H1 (cell line): ENCODE measurements around the gene TBC1D4. TPM values are rescaled to one million over a fixed set of nuclear protein-coding genes. Genes with fewer than 3 reads are reported as not detected.

Experiments used
- ATF3 ChIP-seq: IDR thresholded peaks from 2 replicates; pipeline ENCODE4 v1.6.1; 2011; ENCODE audit warnings: low read depth, mild to moderate bottlenecking, low read length; ENCODE audit not compliant: insufficient read depth
- CBX8 ChIP-seq: fragments of 300-800, 300-1000 bp; sonication (generic); IDR thresholded peaks from 2 replicates; pipeline ENCODE4 v1.7.1; 2016; ENCODE audit warnings: low read depth, low read length, borderline replicate concordance
- RBBP5 ChIP-seq: IDR thresholded peaks from 2 replicates; pipeline ENCODE4 v1.7.1; 2012; ENCODE audit warnings: low read depth, mild to moderate bottlenecking, inconsistent platforms, low read length, moderate library complexity, borderline replicate concordance
- polyA plus RNA-seq, 7 experiments: library from polyadenylated mRNA; depleted of rRNA in 3 of 7; stranded (reverse) in 5 of 7; unstranded in 2 of 7; fragments of >200 nt in 5 of 7; fragments of 200-250 nt in 2 of 7; gene quantifications; 1 replicate in 5 of 7; 2 replicates in 1 of 7; 4 replicates in 1 of 7; pipeline versions ENCODE4 v1.2.1 to v1.2.3, GENCODE V29; 2011 to 2013; ENCODE audit warnings: missing spikeins in 2 of 7, mixed read lengths in 2 of 7
- total RNA-seq: library from RNA; stranded (reverse); fragmentation: NEBNext Ultra II Directional; extraction: Animal tissue kit (Norgen Biotek cat#: 25700); gene quantifications from 2 replicates; pipeline ENCODE4 v1.2.1, GENCODE V29; 2021
- TF ChIP-seq, protein P1 (sequence below): IDR thresholded peaks from 2 replicates; pipeline ENCODE4 v1.6.1; 2012; ENCODE audit warnings: inconsistent platforms

The TBC1D4 gene
- total and polyA plus RNA-seq, 2 of the 8 experiments (the other 6 are each of a cell fraction or from before 2014, with no cell fraction given) = 16.7 to 39.0 TPM

- TF ChIP-seq, protein P1, sequence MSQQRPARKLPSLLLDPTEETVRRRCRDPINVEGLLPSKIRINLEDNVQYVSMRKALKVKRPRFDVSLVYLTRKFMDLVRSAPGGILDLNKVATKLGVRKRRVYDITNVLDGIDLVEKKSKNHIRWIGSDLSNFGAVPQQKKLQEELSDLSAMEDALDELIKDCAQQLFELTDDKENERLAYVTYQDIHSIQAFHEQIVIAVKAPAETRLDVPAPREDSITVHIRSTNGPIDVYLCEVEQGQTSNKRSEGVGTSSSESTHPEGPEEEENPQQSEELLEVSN = no peak
- no peak for TF ChIP-seq ATF3
- TF ChIP-seq RBBP5 = no peak
- no peak for TF ChIP-seq CBX8
Observed at GRCh38 chr13:75415171-75415570, 66.8 kb downstream of the TBC1D4 start (continued).
